Activated T-helper 1 cell treated with anti-CD3 and anti-CD28 coated beads, Interleukin-12 subunit alpha, Interleukin-12 subunit beta, Interleukin-2, Interleukin-4 antibody, amounts not matched to agents 30 ng/mL and 10 ng/mL and 1 ng/mL, durations not matched to agents 14 hours and 24 hours and 36 hours (primary cell): ENCODE data around the gene MAP3K10. TPM values are rescaled to one million over a fixed set of nuclear protein-coding genes. Genes with fewer than 3 reads are reported as not detected.
"Not testable (repeated sequence)": the region's sequence is repeated elsewhere in the genome, so short reads cannot be mapped to it uniquely, and the experiment has no call there.

Source experiments
- DNase-seq: peaks from one replicate; pipeline ENCODE4 v3.0.0; 2021; ENCODE audit warnings: low spot score
- H3K27ac Mint-ChIP-seq: one replicate; pipeline ENCODE4 v1.8.0; 2021; ENCODE audit warnings: mild to moderate bottlenecking, mixed read lengths
- H3K27me3 Mint-ChIP-seq: one replicate; pipeline ENCODE4 v1.8.0; 2022; ENCODE audit warnings: mild to moderate bottlenecking, moderate library complexity, mixed read lengths; ENCODE audit not compliant: insufficient read depth
- H3K36me3 Mint-ChIP-seq: one replicate; pipeline ENCODE4 v1.8.0; 2021; ENCODE audit warnings: low read depth, mixed read lengths
- H3K4me1 Mint-ChIP-seq: one replicate; pipeline ENCODE4 v1.8.0; 2021; ENCODE audit warnings: low read depth, mixed read lengths
- H3K4me3 Mint-ChIP-seq: one replicate; pipeline ENCODE4 v1.8.0; 2021; ENCODE audit warnings: mild to moderate bottlenecking, moderate library complexity, mixed read lengths
- H3K9me3 Mint-ChIP-seq: one replicate; pipeline ENCODE4 v1.8.0; 2021; ENCODE audit warnings: mixed read lengths
- intact Hi-C: fragments of 100-400 bp; cut with micrococcal nuclease; formaldehyde crosslinking; loops from one replicate; pipeline ENCODE4 v1.15.1; 2024
- total RNA-seq: library from RNA; stranded (reverse); gene quantifications from 2 replicates; pipeline ENCODE4 v1.2.3, GENCODE V29; 2022

Gene MAP3K10
- 13.8 and 19.8 TPM in 2 replicates for total RNA-seq

GRCh38 chr19:40190891-40191835, at the start of gene MAP3K10:
TSS of gene MAP3K10 (plus strand) at chr19:40191426. CDS start at chr19:40192032, 606 bp downstream.
- peaks cover 3% of the 10 kb centered on the region for H3K36me3 Mint-ChIP-seq
- intact Hi-C loops = loop anchor here (1.0 to 5.0 kb wide), 8 partner anchors 27 to 349 kb away; partner anchors contain the start of genes AKT2, PSMC4, TTC9B and ZNF546
- H3K4me3 Mint-ChIP-seq = peak within 1 kb of the TSS; percentile 90
- H3K9me3 Mint-ChIP-seq = no peaks in the 10 kb centered on the region
- DNase-seq = peak; percentile 73
- H3K27ac Mint-ChIP-seq = peak within 1 kb of the TSS; percentile 93
- H3K4me1 Mint-ChIP-seq = peaks cover 34% of the 10 kb centered on the region
- peaks cover 8% of the 10 kb centered on the region for H3K27me3 Mint-ChIP-seq

GRCh38 chr19:40141551-40141950, 49.7 kb upstream of the MAP3K10 start:
- no peaks in the 10 kb centered on the region for H3K9me3 Mint-ChIP-seq

GRCh38 chr19:40143612-40144011, 47.6 kb upstream of the MAP3K10 start:
- peaks cover 37% of the 10 kb centered on the region for H3K4me1 Mint-ChIP-seq
- peaks cover 2% of the 10 kb centered on the region for H3K27me3 Mint-ChIP-seq
- no peaks in the 10 kb centered on the region for H3K9me3 Mint-ChIP-seq
- no peak for DNase-seq
- peak overlapping the region; percentile 65 for H3K27ac Mint-ChIP-seq
- no peaks in the 10 kb centered on the region for H3K36me3 Mint-ChIP-seq
- H3K4me3 Mint-ChIP-seq = peak overlapping the region; percentile 42
- intact Hi-C loops = loop anchor here (1.0 to 10.0 kb wide), 4 partner anchors 48 to 461 kb away; partner anchors contain the start of genes AKT2, LTBP4 and MAP3K10

More at GRCh38 chr19:40141551-40141950, 49.7 kb upstream of the MAP3K10 start:
- DNase-seq = no peak
- Mint-ChIP-seq H3K4me3 (no peak overlapping the region), H3K27ac (no peak overlapping the region), H3K27me3 (peaks cover 2% of the 10 kb centered on the region), H3K36me3 (no peaks in the 10 kb centered on the region), H3K4me1 (peaks cover 22% of the 10 kb centered on the region)
- intact Hi-C loops = loop anchor here (10.0 kb wide), 2 partner anchors 143 to 463 kb away; partner anchors contain the start of genes AKT2 and LTBP4

GRCh38 chr19:40144151-40144550, 47.1 kb upstream of the MAP3K10 start:
- intact Hi-C loops = loop anchor here (1.0 to 10.0 kb wide), 4 partner anchors 47 to 461 kb away; partner anchors contain the start of genes AKT2, LTBP4 and MAP3K10
- no peaks in the 10 kb centered on the region for H3K9me3 Mint-ChIP-seq
- no peaks in the 10 kb centered on the region for H3K36me3 Mint-ChIP-seq
- DNase-seq = no peak
- H3K27ac Mint-ChIP-seq = peak overlapping the region; percentile 75
- H3K4me1 Mint-ChIP-seq = peaks cover 37% of the 10 kb centered on the region
- peak overlapping the region; percentile 53 for H3K4me3 Mint-ChIP-seq
- H3K27me3 Mint-ChIP-seq = peaks cover 2% of the 10 kb centered on the region

DNA sequence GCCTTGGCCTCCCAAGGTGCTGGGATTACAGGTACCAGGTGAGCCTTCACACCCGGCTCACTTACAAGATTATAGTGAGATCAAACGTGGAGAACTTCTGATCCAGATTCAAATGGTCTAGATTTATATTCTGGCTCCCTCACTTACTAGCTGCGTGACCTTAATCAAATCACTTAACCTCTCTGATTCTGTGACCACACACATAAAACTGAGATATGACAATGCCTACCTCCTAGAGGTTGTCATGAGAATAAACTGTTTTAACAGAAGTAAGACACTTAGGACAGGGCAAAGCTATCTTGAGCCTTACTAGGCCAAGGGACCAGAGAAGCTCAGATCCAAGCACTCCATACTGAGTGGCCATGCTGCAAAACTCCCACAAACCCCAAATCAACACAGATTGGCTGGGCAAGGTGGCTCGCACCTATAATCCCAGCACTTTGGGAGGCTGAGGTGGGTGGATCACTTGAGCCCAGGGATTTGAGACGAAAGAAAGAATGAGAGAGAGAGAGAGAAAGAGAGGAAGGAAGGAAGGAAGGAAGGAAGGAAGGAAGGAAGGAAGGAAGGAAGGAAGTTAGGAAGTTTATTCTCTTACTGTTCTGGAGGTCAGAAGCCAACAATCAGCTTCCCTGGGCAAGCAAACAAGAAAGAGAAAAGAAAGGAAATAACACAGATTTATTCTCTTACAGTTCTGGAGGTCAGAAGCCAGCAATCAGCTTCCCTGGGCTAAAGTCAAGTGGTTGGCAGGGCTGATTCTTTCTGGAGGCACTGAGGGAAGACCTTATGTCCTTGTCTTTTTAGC, 46.1 kb upstream of the MAP3K10 start:
- H3K27me3 Mint-ChIP-seq = peaks cover 2% of the 10 kb centered on the region
- H3K4me3 Mint-ChIP-seq = no peak overlapping the region
- DNase-seq = no peak
- H3K27ac Mint-ChIP-seq = peak overlapping the region; percentile 2
- no peaks in the 10 kb centered on the region for H3K36me3 Mint-ChIP-seq
- H3K9me3 Mint-ChIP-seq = no peaks in the 10 kb centered on the region
- intact Hi-C loops = loop anchor here (1.0 to 10.0 kb wide), 4 partner anchors 46 to 460 kb away; partner anchors contain the start of genes AKT2, LTBP4 and MAP3K10
- H3K4me1 Mint-ChIP-seq = peaks cover 37% of the 10 kb centered on the region

- H3K27ac Mint-ChIP-seq, DNase-seq, H3K36me3 Mint-ChIP-seq, H3K27me3 Mint-ChIP-seq, H3K4me3 Mint-ChIP-seq, H3K9me3 Mint-ChIP-seq: not testable (repeated sequence)
- peaks cover 37% of the 10 kb centered on the region for H3K4me1 Mint-ChIP-seq
- intact Hi-C loops = loop anchor here (10.0 kb wide), 2 partner anchors 139 to 459 kb away; partner anchors contain the start of genes AKT2 and LTBP4
These were observed 45.5 kb upstream of the MAP3K10 start for GRCh38 chr19:40145749-40146029.

- H3K36me3 Mint-ChIP-seq = no peaks in the 10 kb centered on the region
- intact Hi-C loops = loop anchor here (10.0 kb wide), 2 partner anchors 137 to 457 kb away; partner anchors contain the start of genes AKT2 and LTBP4
These were observed 43.9 kb upstream of the MAP3K10 start for GRCh38 chr19:40147338-40147692.

DNA sequence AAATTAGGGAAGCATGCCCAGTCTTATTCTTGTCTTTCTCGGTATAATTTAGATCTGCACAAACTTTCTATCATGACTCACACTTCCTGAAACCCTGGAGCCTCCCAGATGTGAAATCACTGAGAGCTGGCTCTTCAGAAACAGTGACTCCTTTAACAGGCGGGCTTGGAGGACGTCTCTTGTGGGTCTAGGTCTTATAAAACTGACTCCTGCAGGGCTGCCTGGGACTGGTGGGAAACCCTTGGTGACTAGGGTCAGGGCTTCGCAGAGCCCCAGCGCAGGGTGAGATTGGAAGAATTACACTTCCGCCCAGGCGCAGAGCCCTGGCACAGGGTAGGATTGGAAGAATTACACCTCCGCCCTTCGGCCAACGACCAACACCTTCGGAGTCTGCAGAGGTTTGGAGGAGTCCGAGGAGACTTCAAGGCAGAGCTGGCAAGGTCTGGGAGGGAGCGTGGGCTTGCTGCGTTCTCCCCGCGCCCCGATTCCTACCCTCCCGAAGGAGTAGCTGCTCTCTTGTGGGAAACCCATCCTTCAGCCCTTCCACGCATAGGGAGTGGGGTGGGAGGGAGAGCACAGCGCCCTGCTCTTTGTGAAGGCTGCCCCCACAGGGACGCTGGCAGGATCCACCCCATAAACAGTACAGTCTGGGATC, 43.4 kb upstream of the MAP3K10 start:
- Mint-ChIP-seq H3K27ac (no peak overlapping the region), H3K36me3 (no peaks in the 10 kb centered on the region), H3K9me3 (no peaks in the 10 kb centered on the region), H3K4me1 (peaks cover 37% of the 10 kb centered on the region), H3K27me3 (no peaks in the 10 kb centered on the region), H3K4me3 (no peak overlapping the region)
- intact Hi-C loops = loop anchor here (10.0 kb wide), 2 partner anchors 137 to 457 kb away; partner anchors contain the start of genes AKT2 and LTBP4
- no peak for DNase-seq

More at GRCh38 chr19:40147338-40147692, 43.9 kb upstream of the MAP3K10 start:
- Mint-ChIP-seq H3K27me3 (no peaks in the 10 kb centered on the region), H3K27ac (no peak overlapping the region), H3K4me1 (peaks cover 37% of the 10 kb centered on the region), H3K9me3 (no peaks in the 10 kb centered on the region), H3K4me3 (no peak overlapping the region)
- no peak for DNase-seq

DNA sequence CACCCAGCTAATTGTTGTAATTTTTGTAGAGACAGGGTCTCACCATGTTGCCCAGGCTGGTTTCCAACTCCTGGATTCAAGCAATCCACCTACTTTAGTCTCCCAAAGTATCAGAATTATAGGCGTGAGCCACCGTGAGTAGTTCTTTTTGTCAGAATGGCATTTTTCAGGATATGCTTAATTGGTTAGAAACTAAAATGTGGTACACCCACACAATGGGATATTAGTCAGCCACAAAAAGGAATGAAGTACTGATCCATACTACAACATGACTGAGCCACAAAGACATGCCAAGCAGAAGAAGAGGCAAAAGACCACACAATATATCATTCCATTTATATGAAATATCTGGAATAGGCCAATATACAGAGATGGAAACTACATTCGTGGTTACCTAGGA, 41.7 kb upstream of the MAP3K10 start:
- DNase-seq = no peak
- Mint-ChIP-seq H3K4me1 (peaks cover 22% of the 10 kb centered on the region), H3K4me3 (no peak overlapping the region), H3K36me3 (no peaks in the 10 kb centered on the region), H3K27me3 (no peaks in the 10 kb centered on the region), H3K9me3 (no peaks in the 10 kb centered on the region), H3K27ac (no peak overlapping the region)
- intact Hi-C loops = loop anchor here (10.0 kb wide), 2 partner anchors 135 to 455 kb away; partner anchors contain the start of genes AKT2 and LTBP4

DNA sequence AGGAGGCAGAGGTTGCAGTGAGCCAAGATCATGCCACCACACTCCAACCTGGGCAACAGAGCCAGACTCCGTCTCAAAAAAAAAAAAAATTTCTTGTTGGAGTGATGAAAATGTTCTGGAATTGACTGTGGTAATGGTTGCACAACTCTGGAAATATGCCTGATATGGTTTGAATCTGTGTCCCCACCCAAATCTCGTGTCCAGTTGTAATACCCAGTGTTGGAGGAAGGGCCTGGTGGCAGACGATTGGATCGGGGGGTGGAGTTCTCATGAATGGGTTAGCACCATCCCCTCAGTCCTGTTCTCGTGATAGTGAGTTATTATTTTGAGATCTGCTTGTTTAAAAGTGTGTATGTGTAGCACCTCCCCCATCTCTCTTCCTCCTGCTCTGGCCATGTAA, 41.1 kb upstream of the MAP3K10 start:
- Mint-ChIP-seq H3K9me3 (no peaks in the 10 kb centered on the region), H3K27me3 (no peaks in the 10 kb centered on the region), H3K27ac (no peak overlapping the region), H3K4me3 (no peak overlapping the region), H3K4me1 (peaks cover 18% of the 10 kb centered on the region), H3K36me3 (no peaks in the 10 kb centered on the region)
- no peak for DNase-seq
- intact Hi-C loops = no loop called here

GRCh38 chr19:40154121-40154680, 37.0 kb upstream of the MAP3K10 start:
- Mint-ChIP-seq H3K9me3 (no peaks in the 10 kb centered on the region), H3K4me1 (peaks cover 6% of the 10 kb centered on the region), H3K4me3 (no peak overlapping the region), H3K27ac (no peak overlapping the region), H3K36me3 (no peaks in the 10 kb centered on the region), H3K27me3 (no peaks in the 10 kb centered on the region)
- intact Hi-C loops = no loop called here
- DNase-seq = no peak

- Mint-ChIP-seq H3K4me1 (peaks cover 6% of the 10 kb centered on the region), H3K4me3 (no peak overlapping the region), H3K36me3 (no peaks in the 10 kb centered on the region), H3K9me3 (no peaks in the 10 kb centered on the region), H3K27ac (no peak overlapping the region), H3K27me3 (no peaks in the 10 kb centered on the region)
- DNase-seq = no peak
- intact Hi-C loops = no loop called here
These were observed 35.4 kb upstream of the MAP3K10 start for GRCh38 chr19:40155749-40156265.
